K562 (cell line): ENCODE measurements around the gene NAIF1. TPM values are rescaled to one million over a fixed set of nuclear protein-coding genes. Genes with fewer than 3 reads are reported as not detected.

ENCODE experiments used
- CBFA2T2 ChIP-seq: fragments of 450-650 bp; conservative IDR thresholded peaks from 2 replicates; pipeline ENCODE4 v1.6.1; 2017; ENCODE audit warnings: mild to moderate bottlenecking
- CBX2 ChIP-seq: fragments of 200-600 bp; sonication (generic); IDR thresholded peaks from one replicate; pipeline ENCODE4 v1.6.1; 2012; ENCODE audit warnings: mild to moderate bottlenecking, low read length, inconsistent platforms; ENCODE audit not compliant: insufficient read depth, poor library complexity, severe bottlenecking
- CHD1 ChIP-seq: fragments of 200-600 bp; sonication (generic); IDR thresholded peaks from one replicate; pipeline ENCODE4 v1.6.1; 2012; ENCODE audit warnings: mild to moderate bottlenecking, moderate library complexity, low read length, inconsistent platforms
- FOXA1 ChIP-seq: fragments of 450-650 bp; IDR thresholded peaks from 2 replicates; pipeline ENCODE4 v1.6.1; 2016; ENCODE audit warnings: mild to moderate bottlenecking, borderline replicate concordance
- KDM5B ChIP-seq: fragments of 200-600 bp; sonication (generic); IDR thresholded peaks from 2 replicates; pipeline ENCODE4 v1.6.1; 2012; ENCODE audit warnings: low read depth, mild to moderate bottlenecking, moderate library complexity, low read length, control low read depth, inconsistent platforms; ENCODE audit not compliant: insufficient replicate concordance
- MCM2 ChIP-seq: fragments of 450-650 bp; IDR thresholded peaks from 2 replicates; pipeline ENCODE4 v1.6.1; 2017; ENCODE audit warnings: low read depth, mild to moderate bottlenecking
- MYNN ChIP-seq, 2 experiments: sonication (generic); formaldehyde crosslinking in 1 of 2; IDR thresholded peaks; 2 replicates each; pipeline versions ENCODE4 v1.5.0 to v1.6.1; 2016 to 2020; ENCODE audit warnings: antibody characterized with exemption in 1 of 2, missing genetic modification reagents in 1 of 2
- NFYB ChIP-seq: IDR thresholded peaks from 2 replicates; pipeline ENCODE4 v1.6.1; 2011; ENCODE audit warnings: mild to moderate bottlenecking, moderate library complexity; ENCODE audit not compliant: insufficient read length; ENCODE audit errors: extremely low read depth
- TEAD4 ChIP-seq, 2 experiments: sonication (generic) in 1 of 2; formaldehyde crosslinking in 1 of 2; IDR thresholded peaks; 2 replicates each; pipeline versions ENCODE4 v1.6.1 to v1.8.0; 2012 to 2022; ENCODE audit warnings: borderline replicate concordance in 1 of 2, inconsistent platforms in 1 of 2, low read length in 1 of 2, mild to moderate bottlenecking in 1 of 2, missing genetic modification reagents in 1 of 2
- ZNF24 ChIP-seq: fragments of 450-650 bp; IDR thresholded peaks from 2 replicates; pipeline ENCODE4 v1.6.1; 2016
- ZNF253 ChIP-seq: fragments of 250-450 bp; sonication (Bioruptor Pico); conservative IDR thresholded peaks from 2 replicates; pipeline ENCODE4 v1.6.1; 2021; ENCODE audit warnings: mild to moderate bottlenecking
- ZNF347 ChIP-seq: fragments of 450-650 bp; formaldehyde crosslinking; IDR thresholded peaks from 2 replicates; pipeline ENCODE4 v1.4.0; 2020; ENCODE audit warnings: low read depth, mild to moderate bottlenecking, moderate library complexity
- ZNF699 ChIP-seq: fragments of 250-450 bp; sonication (Bioruptor Pico); IDR thresholded peaks from 2 replicates; pipeline ENCODE4 v1.8.0; 2021; ENCODE audit warnings: mild to moderate bottlenecking, moderate library complexity; ENCODE audit not compliant: insufficient replicate concordance
- polyA plus RNA-seq, 8 experiments: library from polyadenylated mRNA; depleted of rRNA in 4 of 8; stranded (reverse) in 5 of 8; unstranded in 3 of 8; fragments of >200 nt; fragmentation: Nextera tagmentation in 2 of 8; fragmentation: Illumina TruSeq in 1 of 8; extraction: Ambion mirVana in 2 of 8; extraction: Trizol in 1 of 8; gene quantifications; 2 replicates each; pipeline versions ENCODE4 v1.2.1 to v1.2.3, GENCODE V29; 2011 to 2014; ENCODE audit warnings: inconsistent platforms in 1 of 8, missing spikeins in 1 of 8
- total RNA-seq, 7 experiments: library from RNA; depleted of rRNA in 6 of 7; stranded (reverse); fragments of >200 nt in 6 of 7; fragmentation: Illumina TruSeq in 2 of 7; extraction: Trizol in 2 of 7; gene quantifications; 2 replicates each; pipeline versions ENCODE4 v1.2.1 to v1.2.3, GENCODE V29; 2011 to 2021; ENCODE audit warnings: low replicate concordance in 1 of 7
- TF ChIP-seq, protein P1 (sequence below): sonication (generic); formaldehyde crosslinking; IDR thresholded peaks from 2 replicates; pipeline ENCODE4 v1.8.0; 2022; ENCODE audit warnings: mild to moderate bottlenecking, missing genetic modification reagents
- TF ChIP-seq, protein P2 (sequence below): fragments of 450-650 bp; conservative IDR thresholded peaks from 2 replicates; pipeline ENCODE4 v1.6.1; 2016; ENCODE audit warnings: missing genetic modification characterization, low read depth, mild to moderate bottlenecking, missing compliant biosample characterization, moderate library complexity
- TF ChIP-seq, protein P3 (sequence below): fragments of 450-650 bp; IDR thresholded peaks from 2 replicates; pipeline ENCODE4 v1.6.1; 2016; ENCODE audit warnings: low read depth

NAIF1 gene
- total and polyA plus RNA-seq, 9 of the 15 experiments (the other 6 are each of a cell fraction or from before 2014, with no cell fraction given): 4.8 to 26.6 (median 17.2) TPM

DNA sequence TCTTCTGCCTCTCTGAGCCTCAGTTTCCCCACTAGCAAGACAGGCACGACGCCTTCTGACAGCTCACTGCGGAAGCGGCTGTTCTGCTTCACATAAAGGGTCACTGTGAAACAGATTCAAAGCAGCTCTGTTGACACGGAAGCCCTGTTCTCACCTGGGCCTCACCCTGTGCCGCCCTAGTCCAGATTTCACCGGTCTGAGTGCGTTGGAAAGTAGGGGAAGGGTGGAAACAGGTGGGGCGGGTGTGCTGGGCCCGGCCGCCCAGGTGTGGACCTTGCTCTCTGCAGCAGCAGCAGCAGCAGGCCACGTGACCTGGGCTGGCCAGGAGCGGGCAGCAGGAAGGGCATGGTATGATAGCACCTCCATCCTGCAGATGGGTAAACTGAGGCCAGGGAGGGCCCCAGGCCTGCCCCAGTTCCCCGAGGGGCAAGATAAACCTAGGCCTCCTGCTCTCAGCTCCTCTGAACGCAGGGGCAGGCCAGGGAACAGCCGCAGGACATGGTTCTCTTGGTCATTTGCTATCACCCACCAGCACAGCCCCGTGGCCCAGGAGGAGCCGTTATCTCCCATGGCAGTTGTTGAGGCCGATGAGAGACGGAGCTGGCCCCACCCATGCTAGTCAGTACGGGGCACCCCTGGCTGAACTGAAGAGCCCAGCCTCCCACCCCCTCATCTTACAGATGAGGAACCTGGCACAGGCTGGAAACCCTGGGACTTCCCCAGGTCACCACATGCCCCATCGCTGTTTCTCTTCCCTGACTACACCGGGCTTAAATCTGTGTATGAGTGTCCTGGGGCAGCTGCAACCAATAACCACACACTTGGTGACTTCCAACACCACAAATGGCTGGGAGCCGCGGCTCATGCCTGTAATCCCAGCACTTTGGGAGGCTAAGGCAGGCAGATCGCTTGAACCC, 48.3 kb upstream of the NAIF1 start (continued):
- TF ChIP-seq KDM5B: no peak
- TF ChIP-seq ZNF347 (CRISPR knock-in tag): no peak
- TF ChIP-seq CBX2: no peak
- TF ChIP-seq, protein P1, sequence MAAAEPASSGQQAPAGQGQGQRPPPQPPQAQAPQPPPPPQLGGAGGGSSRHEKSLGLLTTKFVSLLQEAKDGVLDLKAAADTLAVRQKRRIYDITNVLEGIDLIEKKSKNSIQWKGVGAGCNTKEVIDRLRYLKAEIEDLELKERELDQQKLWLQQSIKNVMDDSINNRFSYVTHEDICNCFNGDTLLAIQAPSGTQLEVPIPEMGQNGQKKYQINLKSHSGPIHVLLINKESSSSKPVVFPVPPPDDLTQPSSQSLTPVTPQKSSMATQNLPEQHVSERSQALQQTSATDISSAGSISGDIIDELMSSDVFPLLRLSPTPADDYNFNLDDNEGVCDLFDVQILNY (CRISPR knock-in tag): no peak
- no peak for TF ChIP-seq ZNF253 (CRISPR knock-in tag)
- TF ChIP-seq, protein P2, sequence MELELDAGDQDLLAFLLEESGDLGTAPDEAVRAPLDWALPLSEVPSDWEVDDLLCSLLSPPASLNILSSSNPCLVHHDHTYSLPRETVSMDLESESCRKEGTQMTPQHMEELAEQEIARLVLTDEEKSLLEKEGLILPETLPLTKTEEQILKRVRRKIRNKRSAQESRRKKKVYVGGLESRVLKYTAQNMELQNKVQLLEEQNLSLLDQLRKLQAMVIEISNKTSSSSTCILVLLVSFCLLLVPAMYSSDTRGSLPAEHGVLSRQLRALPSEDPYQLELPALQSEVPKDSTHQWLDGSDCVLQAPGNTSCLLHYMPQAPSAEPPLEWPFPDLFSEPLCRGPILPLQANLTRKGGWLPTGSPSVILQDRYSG (tag): peak; percentile 70
- peak; percentile 95 for TF ChIP-seq CBFA2T2
- TF ChIP-seq, protein P3, sequence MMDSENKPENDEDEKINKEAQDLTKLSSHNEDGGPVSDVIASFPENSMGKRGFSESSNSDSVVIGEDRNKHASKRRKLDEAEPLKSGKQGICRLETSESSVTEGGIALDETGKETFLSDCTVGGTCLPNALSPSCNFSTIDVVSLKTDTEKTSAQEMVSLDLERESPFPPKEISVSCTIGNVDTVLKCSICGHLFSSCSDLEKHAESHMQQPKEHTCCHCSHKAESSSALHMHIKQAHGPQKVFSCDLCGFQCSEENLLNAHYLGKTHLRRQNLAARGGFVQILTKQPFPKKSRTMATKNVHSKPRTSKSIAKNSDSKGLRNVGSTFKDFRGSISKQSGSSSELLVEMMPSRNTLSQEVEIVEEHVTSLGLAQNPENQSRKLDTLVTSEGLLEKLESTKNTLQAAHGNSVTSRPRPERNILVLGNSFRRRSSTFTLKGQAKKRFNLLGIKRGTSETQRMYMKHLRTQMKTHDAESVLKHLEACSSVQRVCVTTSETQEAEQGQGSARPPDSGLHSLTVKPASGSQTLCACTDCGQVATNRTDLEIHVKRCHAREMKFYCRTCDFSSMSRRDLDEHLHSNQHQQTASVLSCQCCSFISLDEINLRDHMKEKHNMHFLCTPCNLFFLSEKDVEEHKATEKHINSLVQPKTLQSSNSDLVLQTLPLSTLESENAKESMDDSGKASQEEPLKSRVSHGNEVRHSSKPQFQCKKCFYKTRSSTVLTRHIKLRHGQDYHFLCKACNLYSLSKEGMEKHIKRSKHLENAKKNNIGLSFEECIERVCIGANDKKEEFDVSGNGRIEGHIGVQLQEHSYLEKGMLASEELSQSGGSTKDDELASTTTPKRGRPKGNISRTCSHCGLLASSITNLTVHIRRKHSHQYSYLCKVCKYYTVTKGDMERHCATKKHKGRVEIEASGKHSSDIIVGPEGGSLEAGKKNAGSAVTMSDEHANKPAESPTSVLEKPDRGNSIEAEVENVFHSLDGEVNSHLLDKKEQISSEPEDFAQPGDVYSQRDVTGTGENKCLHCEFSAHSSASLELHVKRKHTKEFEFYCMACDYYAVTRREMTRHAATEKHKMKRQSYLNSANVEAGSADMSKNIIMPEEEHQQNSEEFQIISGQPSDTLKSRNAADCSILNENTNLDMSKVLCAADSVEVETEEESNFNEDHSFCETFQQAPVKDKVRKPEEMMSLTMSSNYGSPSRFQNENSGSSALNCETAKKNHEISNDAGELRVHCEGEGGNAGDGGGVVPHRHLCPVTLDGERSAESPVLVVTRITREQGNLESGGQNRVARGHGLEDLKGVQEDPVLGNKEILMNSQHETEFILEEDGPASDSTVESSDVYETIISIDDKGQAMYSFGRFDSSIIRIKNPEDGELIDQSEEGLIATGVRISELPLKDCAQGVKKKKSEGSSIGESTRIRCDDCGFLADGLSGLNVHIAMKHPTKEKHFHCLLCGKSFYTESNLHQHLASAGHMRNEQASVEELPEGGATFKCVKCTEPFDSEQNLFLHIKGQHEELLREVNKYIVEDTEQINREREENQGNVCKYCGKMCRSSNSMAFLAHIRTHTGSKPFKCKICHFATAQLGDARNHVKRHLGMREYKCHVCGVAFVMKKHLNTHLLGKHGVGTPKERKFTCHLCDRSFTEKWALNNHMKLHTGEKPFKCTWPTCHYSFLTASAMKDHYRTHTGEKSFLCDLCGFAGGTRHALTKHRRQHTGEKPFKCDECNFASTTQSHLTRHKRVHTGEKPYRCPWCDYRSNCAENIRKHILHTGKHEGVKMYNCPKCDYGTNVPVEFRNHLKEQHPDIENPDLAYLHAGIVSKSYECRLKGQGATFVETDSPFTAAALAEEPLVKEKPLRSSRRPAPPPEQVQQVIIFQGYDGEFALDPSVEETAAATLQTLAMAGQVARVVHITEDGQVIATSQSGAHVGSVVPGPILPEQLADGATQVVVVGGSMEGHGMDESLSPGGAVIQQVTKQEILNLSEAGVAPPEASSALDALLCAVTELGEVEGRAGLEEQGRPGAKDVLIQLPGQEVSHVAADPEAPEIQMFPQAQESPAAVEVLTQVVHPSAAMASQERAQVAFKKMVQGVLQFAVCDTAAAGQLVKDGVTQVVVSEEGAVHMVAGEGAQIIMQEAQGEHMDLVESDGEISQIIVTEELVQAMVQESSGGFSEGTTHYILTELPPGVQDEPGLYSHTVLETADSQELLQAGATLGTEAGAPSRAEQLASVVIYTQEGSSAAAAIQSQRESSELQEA: peak; percentile 15; the same call in 1 of the 2 replicates
- 0 out of 2 replicates have a peak, but pooled peaks have one; percentile 29 for TF ChIP-seq ZNF24
- no peak for TF ChIP-seq FOXA1
- TF ChIP-seq MYNN (IDR thresholded peaks at IDR 0.05): peak; percentile 95
- no peak for TF ChIP-seq MYNN (CRISPR knock-in tag; IDR thresholded peaks at IDR 0.05)
- TF ChIP-seq MCM2: no peak
- TF ChIP-seq NFYB: no peak
- TF ChIP-seq CHD1: no peak
- no peak for TF ChIP-seq ZNF699 (CRISPR knock-in tag)
- TF ChIP-seq TEAD4 (IDR thresholded peaks at IDR 0.05; ENCODE audit: low read length): peak; percentile 96
- no peak for TF ChIP-seq TEAD4 (CRISPR knock-in tag; IDR thresholded peaks at IDR 0.05; ENCODE audit: borderline replicate concordance)
